RWPE2 (cell line): Measurements from ENCODE around the gene INSRR.

Source experiments
- ATAC-seq: fragments of 200-7000 bp; cut with Tn5 transposase; 3 replicates; pipeline ENCODE4 v1.9.1; 2021; ENCODE audit warnings: low read depth
- DNase-seq: peaks from one replicate; pipeline ENCODE4 v3.0.0-alpha.2; 2020; ENCODE audit warnings: low spot score
- H3K27ac ChIP-seq: fragments of 450-650 bp; 2 replicates; pipeline ENCODE4 v1.5.1; 2017; ENCODE audit warnings: mild to moderate bottlenecking; ENCODE audit not compliant: poor library complexity, severe bottlenecking
- H3K27me3 ChIP-seq: fragments of 250-450 bp; sonication (Bioruptor Pico); 2 replicates; pipeline ENCODE4 v1.5.1; 2021; ENCODE audit warnings: mild to moderate bottlenecking, moderate library complexity; ENCODE audit not compliant: insufficient read depth, poor library complexity, severe bottlenecking
- H3K36me3 ChIP-seq: fragments of 250-450 bp; sonication (Bioruptor Pico); 2 replicates; pipeline ENCODE4 v1.5.1; 2020; ENCODE audit warnings: low read depth, mild to moderate bottlenecking, moderate library complexity
- H3K4me1 ChIP-seq: fragments of 250-450 bp; sonication (Bioruptor Pico); 2 replicates; pipeline ENCODE4 v1.5.1; 2021; ENCODE audit warnings: mild to moderate bottlenecking, moderate library complexity; ENCODE audit not compliant: insufficient read depth, poor library complexity, severe bottlenecking
- H3K4me3 ChIP-seq: fragments of 250-450 bp; sonication (Bioruptor Pico); 2 replicates; pipeline ENCODE4 v1.5.1; 2021; ENCODE audit warnings: mild to moderate bottlenecking, moderate library complexity; ENCODE audit not compliant: severe bottlenecking
- H3K9me3 ChIP-seq: fragments of 250-450 bp; sonication (Bioruptor Pico); 2 replicates; pipeline ENCODE4 v1.5.1; 2021; ENCODE audit warnings: mild to moderate bottlenecking, moderate library complexity; ENCODE audit not compliant: severe bottlenecking
- CTCF ChIP-seq: fragments of 450-650 bp; IDR thresholded peaks from one replicate; pipeline ENCODE4 v1.5.1; 2017; ENCODE audit warnings: mild to moderate bottlenecking, moderate library complexity; ENCODE audit not compliant: poor library complexity, severe bottlenecking

Gene INSRR

GRCh38 chr1:156860113-156860627 lies 1.3 kb upstream of the INSRR start:
- peaks cover 37% of the 10 kb centered on the region for H3K27me3 ChIP-seq
- peak overlapping the region; percentile 21 for H3K4me3 ChIP-seq
- TF ChIP-seq CTCF = peak; percentile 92
- H3K4me1 ChIP-seq = no peaks in the 10 kb centered on the region
- H3K36me3 ChIP-seq = no peaks in the 10 kb centered on the region
- ATAC-seq (peak; percentile 56), DNase-seq (no peak)
- H3K27ac ChIP-seq = no peak overlapping the region
- H3K9me3 ChIP-seq = no peaks in the 10 kb centered on the region

- H3K9me3 ChIP-seq = no peaks in the 10 kb centered on the region
- peak overlapping the region; percentile 21 for H3K4me3 ChIP-seq
- H3K27me3 ChIP-seq = peaks cover 37% of the 10 kb centered on the region
- DNase-seq = no peak
- ATAC-seq = peak; percentile 55
- TF ChIP-seq CTCF = no peak
- H3K27ac ChIP-seq = no peak overlapping the region
- H3K36me3 ChIP-seq = no peaks in the 10 kb centered on the region
- H3K4me1 ChIP-seq = no peaks in the 10 kb centered on the region
These were observed 701 bp upstream of the INSRR start for GRCh38 chr1:156859523-156860112.

DNA sequence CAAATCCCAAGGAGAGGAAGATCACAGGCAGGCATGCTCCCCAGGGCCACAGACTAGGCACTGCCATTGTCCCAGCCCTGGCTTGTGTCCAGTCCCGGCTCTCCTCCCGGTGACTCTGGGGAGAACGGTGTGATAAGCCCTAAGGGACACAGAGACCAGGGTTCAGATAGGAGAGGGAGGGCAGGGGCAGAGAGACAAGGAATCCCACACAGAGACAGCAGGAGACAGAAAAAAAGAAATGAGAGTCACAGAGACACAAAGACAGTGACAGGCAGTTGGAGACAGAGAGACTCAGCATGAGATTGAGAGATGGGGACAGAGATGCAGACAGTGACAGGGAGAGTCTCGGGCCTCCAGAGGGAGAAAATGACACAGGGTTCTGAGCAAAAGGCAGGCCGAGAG lies 361 bp downstream of the INSRR start:
- no peak for DNase-seq
- Histone ChIP-seq H3K27me3 (peaks cover 37% of the 10 kb centered on the region), H3K27ac (no peak overlapping the region), H3K4me3 (no peak overlapping the region), H3K36me3 (no peaks in the 10 kb centered on the region), H3K4me1 (no peaks in the 10 kb centered on the region), H3K9me3 (no peaks in the 10 kb centered on the region)
- ATAC-seq = no peak
- no peak for TF ChIP-seq CTCF

DNA sequence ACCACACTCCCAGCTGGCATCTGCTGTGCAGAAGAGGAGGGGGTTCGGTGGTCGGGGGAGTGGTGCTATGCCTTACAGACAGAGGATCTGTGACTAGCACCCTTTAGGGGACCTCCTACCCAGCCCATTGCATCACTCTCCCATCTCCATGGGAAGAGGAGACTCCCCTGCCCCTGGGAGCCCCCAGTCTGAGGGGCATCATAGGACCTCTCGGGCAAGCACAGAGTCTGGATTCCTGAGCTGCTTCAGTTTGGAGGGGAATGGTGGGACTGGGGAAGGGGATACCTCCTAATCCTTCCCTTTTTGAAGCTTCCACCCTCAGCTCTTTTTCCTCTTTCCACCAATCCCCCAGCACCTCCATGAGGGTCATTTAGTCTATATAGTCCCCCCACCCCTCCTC lies 1.4 kb downstream of the INSRR start:
- H3K27me3 ChIP-seq = peaks cover 37% of the 10 kb centered on the region
- TF ChIP-seq CTCF = no peak
- H3K4me1 ChIP-seq = no peaks in the 10 kb centered on the region
- no peak for ATAC-seq
- no peaks in the 10 kb centered on the region for H3K9me3 ChIP-seq
- H3K36me3 ChIP-seq = no peaks in the 10 kb centered on the region
- no peak overlapping the region for H3K4me3 ChIP-seq
- DNase-seq = no peak
- no peak overlapping the region for H3K27ac ChIP-seq

GRCh38 chr1:156856282-156856785 lies 2.6 kb downstream of the INSRR start:
- Histone ChIP-seq H3K4me1 (no peaks in the 10 kb centered on the region), H3K27me3 (peaks cover 32% of the 10 kb centered on the region), H3K27ac (no peak overlapping the region), H3K36me3 (no peaks in the 10 kb centered on the region), H3K9me3 (no peaks in the 10 kb centered on the region), H3K4me3 (no peak overlapping the region)
- DNase-seq (no peak), ATAC-seq (no peak)
- no peak for TF ChIP-seq CTCF
